Neural cell (in vitro differentiated cells): ENCODE measurements around the gene CBLIF.

Experiments
- CTCF ChIP-seq: fragments of 450-650 bp; IDR thresholded peaks from 2 replicates; pipeline ENCODE4 v1.5.1; 2014; ENCODE audit warnings: antibody characterized with exemption, mild to moderate bottlenecking, moderate library complexity; ENCODE audit not compliant: poor library complexity, severe bottlenecking
- EP300 ChIP-seq: fragments of 450-650 bp; conservative IDR thresholded peaks from 2 replicates; pipeline ENCODE4 v1.6.1; 2014; ENCODE audit warnings: antibody characterized with exemption, mild to moderate bottlenecking, moderate library complexity; ENCODE audit not compliant: poor library complexity, severe bottlenecking
- EZH2 ChIP-seq: fragments of 200-600, 300-800 bp; shearing (Covaris generic), sonication (generic); IDR thresholded peaks from 2 replicates; pipeline ENCODE4 v1.6.1; 2014; ENCODE audit warnings: antibody characterized with exemption, low read length, borderline replicate concordance, mild to moderate bottlenecking; ENCODE audit not compliant: insufficient read depth, poor library complexity, severe bottlenecking
- MXI1 ChIP-seq: fragments of 450-650 bp; conservative IDR thresholded peaks from 2 replicates; pipeline ENCODE4 v1.6.1; 2014; ENCODE audit warnings: antibody characterized with exemption, mild to moderate bottlenecking; ENCODE audit not compliant: poor library complexity, severe bottlenecking
- POLR2AphosphoS5 ChIP-seq: IDR thresholded peaks from 2 replicates; pipeline ENCODE4 v1.6.1; 2012
- RAD21 ChIP-seq: fragments of 450-650 bp; conservative IDR thresholded peaks from 2 replicates; pipeline ENCODE4 v1.6.1; 2014; ENCODE audit warnings: antibody characterized with exemption, mild to moderate bottlenecking, moderate library complexity
- REST ChIP-seq: IDR thresholded peaks from 2 replicates; pipeline ENCODE4 v1.6.1; 2012; ENCODE audit warnings: borderline replicate concordance
- SMC3 ChIP-seq: fragments of 450-650 bp; conservative IDR thresholded peaks from 2 replicates; pipeline ENCODE4 v1.6.1; 2014; ENCODE audit warnings: antibody characterized with exemption, mild to moderate bottlenecking, moderate library complexity; ENCODE audit not compliant: poor library complexity

GRCh38 chr11:59787816-59788215, 57.5 kb downstream of the CBLIF start:
- TF ChIP-seq CTCF (no peak), EZH2 (no peak), POLR2AphosphoS5 (no peak), EP300 (no peak), REST (no peak), MXI1 (no peak), SMC3 (no peak), RAD21 (no peak)
